GM18870 (cell line): ENCODE data around the gene TENM4.

Experiments
- ATAC-seq: cut with Tn5 transposase; IDR thresholded peaks from one replicate; pipeline ENCODE4 v1.9.1; 2021; ENCODE audit warnings: moderate library complexity; ENCODE audit not compliant: unreplicated experiment

Gene TENM4

GRCh38 chr11:78698612-78699011 lies 742.2 kb downstream of the TENM4 start:
- no peak for ATAC-seq

- ATAC-seq = no peak
Measured at GRCh38 chr11:78696177-78696576, 744.7 kb downstream of the TENM4 start.

GRCh38 chr11:78694152-78694551 lies 746.7 kb downstream of the TENM4 start:
- ATAC-seq = no peak

GRCh38 chr11:78691215-78691614 lies 749.6 kb downstream of the TENM4 start:
- no peak for ATAC-seq

GRCh38 chr11:78690352-78690987 lies 750.4 kb downstream of the TENM4 start:
- ATAC-seq = no peak

GRCh38 chr11:78689585-78690153 lies 751.2 kb downstream of the TENM4 start:
- no peak for ATAC-seq

GRCh38 chr11:78689101-78689500 lies 751.7 kb downstream of the TENM4 start:
- no peak for ATAC-seq

GRCh38 chr11:78688460-78688859 lies 752.4 kb downstream of the TENM4 start:
- ATAC-seq = no peak

GRCh38 chr11:78685156-78685555 lies 755.7 kb downstream of the TENM4 start:
- no peak for ATAC-seq

- no peak for ATAC-seq
Measured at GRCh38 chr11:78684377-78684776, 756.5 kb downstream of the TENM4 start.

GRCh38 chr11:78683774-78684173 lies 757.1 kb downstream of the TENM4 start:
- no peak for ATAC-seq

- ATAC-seq = no peak
Measured at GRCh38 chr11:78676026-78676557, 764.7 kb downstream of the TENM4 start.

GRCh38 chr11:78672850-78673620 lies 767.8 kb downstream of the TENM4 start:
- no peak for ATAC-seq

- no peak for ATAC-seq
Measured at GRCh38 chr11:78669249-78669648, 771.6 kb downstream of the TENM4 start.

- ATAC-seq = no peak
Measured at GRCh38 chr11:78667461-78667860, 773.4 kb downstream of the TENM4 start.

- no peak for ATAC-seq
Measured at GRCh38 chr11:78666675-78667160, 774.1 kb downstream of the TENM4 start.

- ATAC-seq = no peak
Measured at GRCh38 chr11:78664636-78665035, 776.2 kb downstream of the TENM4 start.

- ATAC-seq = no peak
Measured at GRCh38 chr11:78662811-78663210, 778.0 kb downstream of the TENM4 start.

GRCh38 chr11:78660471-78660870 lies 780.4 kb downstream of the TENM4 start:
- ATAC-seq = no peak

- no peak for ATAC-seq
Measured at GRCh38 chr11:78659326-78660270, 781.2 kb downstream of the TENM4 start.
